GM18861 (cell line): ENCODE results near the gene TENT5A.
A peak's percentile ranks its signal among the peaks of the same experiment; 100 is the strongest.
"Not testable (repeated sequence)": the region's sequence is repeated elsewhere in the genome, so short reads cannot be mapped to it uniquely, and the experiment has no call there.

Experiments used
- ATAC-seq: cut with Tn5 transposase; IDR thresholded peaks from one replicate; pipeline ENCODE4 v1.9.1; 2021; ENCODE audit not compliant: unreplicated experiment

Gene TENT5A

GRCh38 chr6:81752084-81752920, at the start of gene TENT5A:
TSS of gene TENT5A (minus strand) at chr6:81752681. CDS start at chr6:81752141, 540 bp downstream.
- peak; percentile 51 for ATAC-seq

- ATAC-seq, result no peak
These were observed 49.0 kb upstream of the TENT5A start for GRCh38 chr6:81801489-81801888.

- no peak for ATAC-seq
These were observed 48.2 kb upstream of the TENT5A start for GRCh38 chr6:81800666-81801065.

GRCh38 chr6:81799323-81799722, 46.8 kb upstream of the TENT5A start:
- no peak for ATAC-seq

GRCh38 chr6:81797591-81797990, 45.1 kb upstream of the TENT5A start:
- no peak for ATAC-seq

GRCh38 chr6:81795890-81796289, 43.4 kb upstream of the TENT5A start:
- no peak for ATAC-seq

GRCh38 chr6:81793821-81794475, 41.5 kb upstream of the TENT5A start:
- no peak for ATAC-seq

- no peak for ATAC-seq
These were observed 40.3 kb upstream of the TENT5A start for GRCh38 chr6:81792826-81793225.

- ATAC-seq, result no peak
These were observed 39.3 kb upstream of the TENT5A start for GRCh38 chr6:81791756-81792155.

- no peak for ATAC-seq
These were observed 37.6 kb upstream of the TENT5A start for GRCh38 chr6:81790034-81790433.

- no peak for ATAC-seq
These were observed 36.8 kb upstream of the TENT5A start for GRCh38 chr6:81789291-81789690.

- no peak for ATAC-seq
These were observed 36.3 kb upstream of the TENT5A start for GRCh38 chr6:81788748-81789147.

GRCh38 chr6:81787313-81788068, 35.0 kb upstream of the TENT5A start:
- ATAC-seq, result no peak

GRCh38 chr6:81786150-81786549, 33.7 kb upstream of the TENT5A start:
- ATAC-seq, result no peak

- no peak for ATAC-seq
These were observed 32.9 kb upstream of the TENT5A start for GRCh38 chr6:81785377-81785776.

- no peak for ATAC-seq
These were observed 31.4 kb upstream of the TENT5A start for GRCh38 chr6:81783893-81784292.

GRCh38 chr6:81781624-81782023, 29.1 kb upstream of the TENT5A start:
- ATAC-seq, result no peak

- ATAC-seq, result no peak
These were observed 25.2 kb upstream of the TENT5A start for GRCh38 chr6:81777586-81778268.

GRCh38 chr6:81776219-81776618, 23.7 kb upstream of the TENT5A start:
- ATAC-seq, result not testable (repeated sequence)

GRCh38 chr6:81774542-81774941, 22.1 kb upstream of the TENT5A start:
- no peak for ATAC-seq

GRCh38 chr6:81773887-81774286, 21.4 kb upstream of the TENT5A start:
- no peak for ATAC-seq
